HFF-Myc (cell line): ENCODE results near the gene DYNLL1.
"Not testable (repeated sequence)": the region's sequence is repeated elsewhere in the genome, so short reads cannot be mapped to it uniquely, and the experiment has no call there.

Experiments
- DNase-seq: peaks from one replicate; pipeline ENCODE4 v3.0.0-alpha.2; 2011; ENCODE audit warnings: low read depth; ENCODE audit errors: extremely low read depth
- H3K4me3 ChIP-seq: replicated peaks from 2 replicates; pipeline ENCODE4 v1.5.1; 2011; ENCODE audit warnings: low read depth, mild to moderate bottlenecking, control low read depth, low read length
- CTCF ChIP-seq: IDR thresholded peaks from 2 replicates; pipeline ENCODE4 v1.5.1; 2012; ENCODE audit warnings: mild to moderate bottlenecking, low read depth, low read length, control low read depth; ENCODE audit errors: missing control alignments

DYNLL1 gene

GRCh38 chr12:120485961-120486881 is 9.7 kb upstream of the DYNLL1 start:
- DNase-seq, result no peak
- no peak overlapping the region for H3K4me3 ChIP-seq
- no peak for TF ChIP-seq CTCF

- not testable (repeated sequence) for H3K4me3 ChIP-seq, DNase-seq
Measured at GRCh38 chr12:120487552-120487951, 8.4 kb upstream of the DYNLL1 start.

- no peak for TF ChIP-seq CTCF
- no peak for DNase-seq
- H3K4me3 ChIP-seq, result no peak overlapping the region
Measured at GRCh38 chr12:120488057-120488640, 7.8 kb upstream of the DYNLL1 start.

GRCh38 chr12:120489018-120489417 is 6.9 kb upstream of the DYNLL1 start:
- H3K4me3 ChIP-seq, result no peak overlapping the region
- DNase-seq, result no peak
- TF ChIP-seq CTCF, result no peak

GRCh38 chr12:120490325-120490724 is 5.6 kb upstream of the DYNLL1 start:
- no peak for TF ChIP-seq CTCF
- DNase-seq, result no peak
- H3K4me3 ChIP-seq, result no peak overlapping the region

GRCh38 chr12:120490833-120491512 is 4.9 kb upstream of the DYNLL1 start:
- no peak for DNase-seq
- no peak overlapping the region for H3K4me3 ChIP-seq
- TF ChIP-seq CTCF, result no peak

- no peak for TF ChIP-seq CTCF
- peak overlapping the region; percentile 65 for H3K4me3 ChIP-seq
- DNase-seq, result no peak
Measured at GRCh38 chr12:120495186-120495730, 655 bp upstream of the DYNLL1 start.
